Fibroblast of skin of right biceps (primary cell): ENCODE data around the gene SLFN5.
"Not testable (repeated sequence)": the region's sequence is repeated elsewhere in the genome, so short reads cannot be mapped to it uniquely, and the experiment has no call there.

Source experiments
- DNase-seq: peaks from one replicate; pipeline ENCODE4 v3.0.0-alpha.2; 2013

Gene SLFN5

DNA sequence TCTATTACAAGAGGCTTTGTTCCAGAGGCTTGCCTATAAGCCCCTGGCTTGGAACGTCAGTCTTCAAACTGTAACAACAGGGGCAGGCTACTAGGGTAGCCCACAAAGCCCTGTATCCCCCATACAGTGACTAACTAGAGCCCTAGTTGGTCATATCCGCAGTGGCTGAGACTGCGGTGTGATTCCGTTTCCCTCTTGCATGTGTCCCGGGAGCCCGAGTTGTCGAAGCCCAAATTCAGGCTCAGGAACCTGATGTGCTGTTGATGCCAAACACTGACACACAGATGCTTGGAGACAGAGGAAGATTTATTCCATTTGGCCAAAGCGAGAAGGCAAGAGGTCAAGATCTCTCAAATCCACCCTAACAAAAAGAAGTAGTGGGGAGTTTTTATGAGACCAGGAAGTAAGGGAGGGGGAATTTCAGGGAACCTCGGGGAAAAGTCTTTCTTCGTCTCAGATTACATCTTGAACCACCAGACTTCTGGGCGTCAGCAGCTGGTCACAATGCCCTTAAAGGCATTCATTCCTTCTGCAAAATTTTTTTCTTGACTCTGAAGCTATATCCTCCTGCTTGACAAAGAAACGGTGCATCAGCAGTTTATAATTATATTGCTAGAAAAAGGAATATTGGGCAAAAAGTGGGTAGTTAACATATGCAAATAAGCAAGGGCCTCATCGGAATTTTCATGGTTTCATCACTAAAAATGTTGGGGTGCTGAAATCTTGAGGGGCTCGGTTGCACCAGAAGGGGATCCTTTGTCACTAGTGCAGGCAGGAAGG, 879 bp downstream of the SLFN5 start:
- DNase-seq = peak; percentile 76

DNA sequence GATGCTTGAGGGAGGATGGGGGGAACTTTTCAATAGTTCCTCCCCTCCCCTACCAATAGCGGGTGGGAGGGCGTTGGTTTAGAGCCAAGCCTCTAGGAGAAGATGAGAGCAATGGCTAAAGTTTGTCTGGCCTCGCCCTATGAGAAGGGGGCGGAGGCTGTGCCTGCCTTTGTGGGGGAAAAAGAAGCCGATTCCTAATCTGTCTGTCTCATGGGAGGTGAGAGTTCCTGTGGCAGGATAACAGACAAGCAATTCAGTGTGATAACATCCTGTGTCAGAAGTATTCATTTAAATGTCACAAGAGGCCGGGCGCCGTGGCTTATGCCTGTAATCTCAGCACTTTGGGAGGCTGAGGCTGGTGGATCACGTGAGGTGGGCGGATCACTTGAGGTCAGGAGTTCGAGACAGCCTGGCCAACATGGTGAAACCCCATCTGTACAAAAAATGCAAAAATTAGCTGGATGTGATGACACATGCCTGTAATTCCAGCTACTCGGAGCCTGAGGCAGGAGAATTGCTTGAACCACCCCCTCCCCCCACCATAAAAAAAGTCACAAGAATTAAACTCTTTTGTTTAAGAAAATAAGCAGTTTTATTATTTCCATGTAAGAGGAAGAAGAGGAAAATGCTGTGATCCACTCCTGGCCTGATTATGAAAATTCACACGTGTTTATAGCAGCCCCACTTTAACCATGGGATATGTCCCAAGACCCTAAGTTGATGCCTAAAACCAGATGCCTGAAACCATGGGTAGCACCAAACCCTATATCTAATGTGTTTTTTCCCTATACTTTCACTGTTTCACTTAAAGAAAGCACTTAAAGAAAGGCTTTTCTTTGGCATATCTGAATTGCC, 1.7 kb downstream of the SLFN5 start:
- DNase-seq = peak; percentile 96

GRCh38 chr17:35245196-35245486, 2.3 kb downstream of the SLFN5 start:
- DNase-seq = peak; percentile 95

DNA sequence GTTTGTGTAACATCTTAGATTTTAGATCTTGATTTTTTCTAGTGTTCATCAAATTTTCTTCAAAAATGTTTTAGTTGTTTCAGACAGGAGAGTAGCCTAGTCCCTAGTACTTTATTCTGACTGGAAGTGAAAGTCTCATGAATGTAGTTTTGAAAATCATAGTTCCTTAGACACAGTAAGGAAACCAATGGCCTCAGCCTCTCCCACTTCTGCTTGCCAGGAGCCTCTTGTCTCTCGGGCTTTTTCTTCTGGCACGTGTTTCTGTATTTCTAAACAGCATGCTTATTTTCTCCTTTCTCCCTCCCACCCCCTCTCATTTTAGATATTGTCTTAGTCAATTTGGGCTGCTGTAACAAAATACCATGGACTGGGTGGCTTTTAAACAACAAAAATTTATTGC, 9.8 kb downstream of the SLFN5 start:
- DNase-seq = no peak

DNA sequence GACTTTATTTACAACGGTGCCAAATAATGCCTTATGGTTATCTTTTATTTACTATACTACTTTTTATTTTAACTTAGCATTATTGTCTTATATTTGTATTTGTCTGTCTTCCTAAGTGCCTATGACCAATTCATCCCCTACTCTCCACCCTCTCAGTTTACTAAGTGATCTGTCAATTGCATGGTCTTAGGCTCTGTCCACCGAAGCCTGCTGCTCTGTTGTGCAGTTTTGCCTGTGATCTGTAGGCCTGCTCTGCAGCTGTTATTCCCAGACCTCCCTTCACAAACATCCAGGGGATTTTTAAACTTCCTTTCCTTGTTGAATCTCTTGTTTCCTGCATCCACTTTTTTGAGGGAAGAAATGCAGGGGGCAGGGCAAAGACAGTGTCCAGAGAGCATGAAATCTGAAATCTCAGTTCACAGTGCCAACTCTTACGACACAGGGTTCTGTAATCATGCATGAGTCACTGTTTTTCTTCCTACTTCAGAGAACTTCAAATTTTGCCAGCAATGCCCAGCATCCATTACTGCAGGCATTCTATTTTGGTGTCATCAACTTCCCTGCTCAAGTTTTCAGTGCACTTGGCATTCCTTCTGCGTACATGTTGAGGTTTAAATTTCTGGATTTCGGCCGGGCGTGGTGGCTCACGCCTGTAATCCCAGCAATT, 11.4 kb downstream of the SLFN5 start:
- DNase-seq = peak; percentile 92

DNA sequence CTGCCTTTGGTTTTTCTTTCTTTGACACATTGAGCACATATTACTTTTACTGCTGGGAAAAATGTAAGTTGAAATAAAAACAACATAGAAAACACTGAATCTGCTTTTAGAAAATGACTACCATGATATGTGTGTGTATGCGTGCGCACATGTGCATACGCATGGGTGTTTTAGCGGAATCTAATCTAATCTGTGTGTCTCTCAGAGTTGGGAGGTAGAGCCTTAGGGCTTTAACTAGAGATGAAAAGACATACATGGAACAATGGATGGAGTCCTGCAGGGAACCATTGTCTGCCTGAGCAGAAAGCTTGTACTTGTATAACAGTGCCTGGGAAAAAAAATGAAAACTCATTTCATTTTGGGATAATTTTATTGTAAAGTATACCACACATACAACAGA, 12.4 kb downstream of the SLFN5 start:
- DNase-seq = no peak

GRCh38 chr17:35256629-35257028, 13.8 kb downstream of the SLFN5 start:
- no peak for DNase-seq

- DNase-seq = peak; percentile 37
Observed at GRCh38 chr17:35257208-35257659, 14.4 kb downstream of the SLFN5 start.

DNA sequence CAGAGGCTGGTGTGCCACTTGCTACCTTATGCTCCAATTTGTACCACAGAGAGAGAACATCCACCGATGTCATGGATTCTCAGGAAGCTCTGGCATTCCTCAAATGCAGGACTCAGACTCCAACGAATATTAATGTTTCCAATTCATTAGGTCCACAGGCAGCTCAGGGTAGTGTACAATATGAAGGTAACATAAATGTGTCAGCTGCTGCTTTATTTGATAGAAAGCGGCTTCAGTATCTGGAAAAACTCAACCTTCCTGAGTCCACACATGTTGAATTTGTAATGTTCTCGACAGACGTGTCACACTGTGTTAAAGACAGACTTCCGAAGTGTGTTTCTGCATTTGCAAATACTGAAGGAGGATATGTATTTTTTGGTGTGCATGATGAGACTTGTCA, 16.1 kb downstream of the SLFN5 start:
- DNase-seq = no peak

DNA sequence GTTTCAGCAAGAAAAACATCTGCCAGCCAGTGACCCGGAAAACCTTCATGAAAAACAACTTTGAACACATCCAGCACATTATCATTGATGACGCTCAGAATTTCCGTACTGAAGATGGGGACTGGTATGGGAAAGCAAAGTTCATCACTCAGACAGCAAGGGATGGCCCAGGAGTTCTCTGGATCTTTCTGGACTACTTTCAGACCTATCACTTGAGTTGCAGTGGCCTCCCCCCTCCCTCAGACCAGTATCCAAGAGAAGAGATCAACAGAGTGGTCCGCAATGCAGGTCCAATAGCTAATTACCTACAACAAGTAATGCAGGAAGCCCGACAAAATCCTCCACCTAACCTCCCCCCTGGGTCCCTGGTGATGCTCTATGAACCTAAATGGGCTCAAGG, 22.2 kb downstream of the SLFN5 start:
- DNase-seq = no peak

GRCh38 chr17:35265566-35266141, 22.8 kb downstream of the SLFN5 start:
- DNase-seq = no peak

DNA sequence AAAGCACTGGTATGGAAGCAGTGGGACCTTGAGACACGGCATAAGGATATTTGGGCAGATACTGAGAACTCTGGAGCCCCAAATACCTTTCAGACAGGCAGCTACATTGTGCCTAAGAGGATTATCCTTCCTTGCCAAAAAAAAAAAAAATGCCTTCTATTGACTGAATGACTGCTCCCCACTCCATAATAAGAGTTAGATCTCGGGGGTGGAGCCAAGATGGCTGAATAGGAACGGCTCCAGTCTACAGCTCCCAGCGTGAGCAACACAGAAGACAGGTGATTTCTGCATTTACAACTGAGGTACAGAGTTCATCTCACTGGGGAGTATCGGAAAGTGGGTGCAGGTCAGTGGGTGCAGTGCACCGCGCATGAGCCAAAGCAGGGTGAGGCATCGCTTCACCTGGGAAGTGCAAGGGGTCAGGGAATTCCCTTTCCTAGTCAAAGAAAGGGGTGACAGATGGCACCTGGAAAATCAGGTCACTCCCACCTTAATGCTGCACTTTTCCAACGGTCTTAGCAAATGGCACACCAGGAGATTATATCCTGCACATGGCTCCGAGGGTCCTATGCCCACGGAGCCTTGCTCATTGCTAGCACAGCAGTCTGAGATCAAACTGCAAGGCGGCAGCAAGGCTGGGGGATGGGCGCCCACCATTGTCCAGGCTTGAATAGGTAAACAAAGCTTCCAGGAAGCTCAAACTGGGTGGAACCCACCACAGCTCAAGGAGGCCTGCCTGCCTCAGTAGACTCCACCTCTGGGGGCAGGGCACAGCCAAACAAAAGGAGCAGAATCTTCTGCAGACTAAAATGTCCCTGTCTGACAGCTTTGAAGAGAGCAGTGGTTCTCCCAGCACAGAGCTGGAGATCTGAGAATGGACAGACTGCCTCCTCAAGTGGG, 31.5 kb downstream of the SLFN5 start:
- DNase-seq = not testable (repeated sequence)

- not testable (repeated sequence) for DNase-seq
Observed at GRCh38 chr17:35278454-35278853, 35.6 kb downstream of the SLFN5 start.

DNA sequence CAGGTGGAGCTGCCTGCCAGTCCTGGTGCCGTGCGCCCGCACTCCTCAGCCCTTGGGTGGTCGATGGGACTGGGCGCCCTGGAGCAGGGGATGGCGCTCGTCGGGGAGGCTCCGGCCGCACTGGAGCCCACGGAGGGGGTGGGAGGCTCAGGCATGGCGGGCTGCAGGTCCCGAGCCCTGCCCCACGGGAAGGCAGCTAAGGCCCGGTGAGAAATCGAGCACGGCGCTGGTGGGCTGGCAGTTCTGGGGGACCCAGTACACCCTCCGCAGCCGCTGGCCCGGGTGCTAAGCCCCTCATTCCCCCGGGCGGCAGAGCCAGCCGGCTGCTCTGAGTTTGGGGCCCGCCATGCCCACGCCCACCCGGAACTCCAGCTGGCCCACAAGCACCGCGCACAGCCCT, 36.0 kb downstream of the SLFN5 start:
- DNase-seq = not testable (repeated sequence)

- no peak for DNase-seq
Observed at GRCh38 chr17:35283767-35284166, 40.9 kb downstream of the SLFN5 start.

DNA sequence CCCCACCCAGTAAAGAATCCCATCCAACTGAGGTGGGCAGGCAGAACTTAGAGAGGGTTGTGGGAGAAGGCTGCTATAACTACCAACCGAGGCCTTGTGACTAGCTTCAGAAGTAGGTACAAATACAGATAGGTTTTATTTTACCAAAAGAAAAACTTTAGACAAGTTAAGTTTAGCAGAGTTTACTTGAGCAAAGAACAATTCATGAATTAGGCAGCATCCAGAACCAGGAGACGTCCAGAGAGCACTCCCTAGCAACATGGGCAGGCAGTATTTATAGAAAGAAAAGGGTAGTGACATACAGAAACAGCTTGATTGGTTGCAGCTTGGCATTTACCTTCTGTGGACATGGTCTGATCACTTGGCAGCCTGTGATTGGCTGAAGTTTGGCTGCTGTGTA, 42.1 kb downstream of the SLFN5 start:
- no peak for DNase-seq

DNA sequence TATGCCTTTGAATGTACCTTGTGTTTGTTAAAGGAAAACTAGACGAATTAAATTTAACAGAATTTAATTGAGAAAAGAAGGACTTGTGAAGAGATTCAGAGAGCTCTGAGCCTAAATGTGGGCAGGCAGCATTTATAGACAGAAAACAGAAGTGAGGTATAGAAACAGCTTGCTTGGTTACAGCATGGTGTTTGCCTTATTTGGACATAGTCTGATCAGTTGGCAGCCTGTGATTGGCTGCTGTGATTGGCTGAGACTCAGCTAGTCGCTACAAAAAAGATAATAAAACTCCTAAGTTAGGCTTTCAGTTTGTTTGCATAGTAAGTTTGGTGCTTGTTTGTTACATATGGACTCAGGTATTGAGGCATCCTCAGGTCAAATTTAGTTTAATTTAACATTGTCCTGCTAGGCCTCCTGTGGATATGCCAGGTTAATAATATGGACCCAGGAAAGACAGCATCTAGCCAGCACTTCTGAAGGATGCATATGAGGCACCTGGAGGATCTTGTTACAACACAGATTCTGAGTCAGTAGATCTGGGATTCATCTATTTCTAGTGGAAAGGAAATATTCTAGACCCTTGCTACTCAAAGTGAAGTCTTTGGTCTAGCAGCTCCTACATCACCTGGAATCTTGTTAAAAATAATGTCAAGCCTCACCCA, 43.4 kb downstream of the SLFN5 start:
- no peak for DNase-seq

- no peak for DNase-seq
Observed at GRCh38 chr17:35287286-35287811, 44.5 kb downstream of the SLFN5 start.

DNA sequence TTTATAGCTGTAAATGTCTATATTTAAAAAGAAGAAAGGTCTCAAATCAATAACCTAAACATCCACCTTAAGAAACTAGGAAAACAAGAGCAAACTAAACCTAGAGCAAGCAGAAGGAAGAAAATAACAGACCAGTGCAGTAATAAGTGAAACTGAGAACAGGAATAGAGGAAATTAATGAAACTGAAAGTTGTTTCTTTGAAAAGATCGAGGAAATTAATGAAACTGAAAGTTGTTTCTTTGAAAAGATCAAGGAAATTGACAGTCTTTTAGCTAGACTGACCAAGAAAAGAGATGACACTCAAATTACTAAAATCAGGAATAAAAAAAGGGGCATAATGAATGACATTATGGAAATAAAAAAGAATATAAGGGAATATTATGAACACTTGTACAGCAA, 46.4 kb downstream of the SLFN5 start:
- DNase-seq = no peak

- peak; percentile 75 for DNase-seq
Observed at GRCh38 chr17:35291802-35292201, 48.9 kb downstream of the SLFN5 start.

DNA sequence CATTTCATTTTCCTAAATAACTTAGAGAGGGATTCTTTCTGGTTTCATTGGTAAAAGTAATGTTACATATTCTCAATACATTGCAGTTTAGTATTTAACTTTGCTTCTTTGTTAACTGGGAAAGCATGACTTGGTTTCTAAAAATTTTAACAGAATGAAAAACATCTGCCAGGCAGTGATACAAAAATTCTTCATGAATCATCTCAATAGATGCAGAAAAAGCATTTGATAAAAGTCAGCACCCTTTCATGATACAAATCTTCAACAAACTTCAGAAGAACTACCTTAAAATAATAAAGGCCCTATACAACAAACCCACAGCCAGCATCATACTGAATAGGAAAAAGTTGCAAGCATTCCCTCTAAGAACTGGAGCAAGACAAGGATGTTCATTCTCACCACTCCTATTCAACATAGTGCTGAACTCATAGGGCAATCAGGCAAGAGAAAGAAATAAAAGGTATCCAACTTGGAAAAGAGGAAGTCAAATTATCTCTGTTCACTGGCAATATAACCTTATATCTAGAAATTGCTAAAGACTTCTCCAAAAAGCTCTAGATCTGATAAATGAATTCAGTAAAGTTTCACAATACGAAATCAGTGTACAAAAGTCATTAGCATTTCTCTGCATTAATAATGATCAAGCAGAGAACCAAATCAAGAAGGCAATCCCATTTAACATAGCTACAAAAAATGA, 50.4 kb downstream of the SLFN5 start:
- peak; percentile 47 for DNase-seq
